Activated B cell treated with CpG ODN at 0.5 μM for 24 hours (primary cell): ENCODE data around the gene NOTCH3. TPM values are rescaled to one million over a fixed set of nuclear protein-coding genes. Genes with fewer than 3 reads are reported as not detected.

Experiments
- ATAC-seq: fragments of 200-7000 bp; cut with Tn5 transposase; one replicate; pipeline ENCODE4 v1.10.0; 2021; ENCODE audit warnings: low read depth, mild to moderate bottlenecking, moderate library complexity
- CTCF ChIA-PET: fragments of 350-600 bp; sonication (Branson Sonifier 250); formaldehyde crosslinking; loops from one replicate; lab custom pipeline; 2021; ENCODE audit warnings: antibody characterized with exemption; lab: Charles Lee
- POLR2A ChIA-PET: fragments of 350-600 bp; sonication (Branson Sonifier 250); formaldehyde crosslinking; loops from one replicate; lab custom pipeline; 2021; ENCODE audit warnings: antibody characterized with exemption; lab: Charles Lee
- DNase-seq: peaks from one replicate; pipeline ENCODE4 v3.0.0; 2022
- H3K27ac Mint-ChIP-seq: one replicate; pipeline ENCODE4 v1.8.0; 2020; ENCODE audit warnings: mixed read lengths
- H3K27me3 Mint-ChIP-seq: one replicate; pipeline ENCODE4 v1.8.0; 2021; ENCODE audit warnings: mixed read lengths
- H3K36me3 Mint-ChIP-seq: one replicate; pipeline ENCODE4 v1.8.0; 2021; ENCODE audit warnings: low read depth, mixed read lengths
- H3K4me1 Mint-ChIP-seq: one replicate; pipeline ENCODE4 v1.8.0; 2021; ENCODE audit warnings: mixed read lengths
- H3K4me3 Mint-ChIP-seq: one replicate; pipeline ENCODE4 v1.8.0; 2020; ENCODE audit warnings: mild to moderate bottlenecking, mixed read lengths
- H3K9me3 Mint-ChIP-seq: one replicate; pipeline ENCODE4 v1.8.0; 2020; ENCODE audit warnings: mixed read lengths
- CTCF ChIP-seq: fragments of 200-600 bp; IDR thresholded peaks from one replicate; pipeline ENCODE4 v1.8.0; 2022; ENCODE audit warnings: antibody characterized with exemption, mild to moderate bottlenecking
- intact Hi-C: fragments of 100-400 bp; cut with micrococcal nuclease; formaldehyde crosslinking; loops from one replicate; pipeline ENCODE4 v1.15.1; 2024
- total RNA-seq: library from RNA; stranded (reverse); gene quantifications from 2 replicates; pipeline ENCODE4 v1.2.3, GENCODE V29; 2022

NOTCH3 gene
- total RNA-seq, 1 donor from 2014 or later: not detected

GRCh38 chr19:15198951-15199660 is 1.7 kb downstream of the NOTCH3 start:
- H3K4me3 Mint-ChIP-seq: peak overlapping the region; percentile 64
- DNase-seq (no peak), ATAC-seq (no peak)
- H3K27me3 Mint-ChIP-seq: peaks cover 48% of the 10 kb centered on the region
- H3K36me3 Mint-ChIP-seq: no peaks in the 10 kb centered on the region
- intact Hi-C loops: loop anchor here (5.0 kb wide), 1 partner anchor 33 kb away; the partner anchor contains the start of gene EPHX3
- CTCF ChIA-PET: no interaction called here
- no peak for TF ChIP-seq CTCF
- no peaks in the 10 kb centered on the region for H3K9me3 Mint-ChIP-seq
- peaks cover 31% of the 10 kb centered on the region for H3K4me1 Mint-ChIP-seq
- H3K27ac Mint-ChIP-seq: no peak overlapping the region
- POLR2A ChIA-PET: interaction anchor here (0.7 kb wide), 1 partner anchor 135 kb away, joined by 3 read pairs; no protein-coding TSS in a partner anchor

- CTCF ChIA-PET: no interaction called here
- no peak overlapping the region for H3K4me3 Mint-ChIP-seq
Observed at GRCh38 chr19:15197942-15198341, 2.9 kb downstream of the NOTCH3 start.

GRCh38 chr19:15197275-15197941 is 3.4 kb downstream of the NOTCH3 start:
- no peak for ATAC-seq
- ChIA-PET POLR2A (no interaction called here), CTCF (no interaction called here)

More at GRCh38 chr19:15197942-15198341, 2.9 kb downstream of the NOTCH3 start:
- Mint-ChIP-seq H3K36me3 (no peaks in the 10 kb centered on the region), H3K4me1 (peaks cover 31% of the 10 kb centered on the region), H3K27ac (no peak overlapping the region), H3K9me3 (no peaks in the 10 kb centered on the region), H3K27me3 (peaks cover 48% of the 10 kb centered on the region)
- DNase-seq (no peak), ATAC-seq (no peak)
- intact Hi-C loops: loop anchor here (5.0 kb wide), 1 partner anchor 34 kb away; the partner anchor contains the start of gene EPHX3
- POLR2A ChIA-PET: no interaction called here
- no peak for TF ChIP-seq CTCF

GRCh38 chr19:15196360-15197005 is 4.3 kb downstream of the NOTCH3 start:
- Mint-ChIP-seq H3K9me3 (no peaks in the 10 kb centered on the region), H3K4me1 (peaks cover 31% of the 10 kb centered on the region), H3K27me3 (peaks cover 52% of the 10 kb centered on the region), H3K4me3 (no peak overlapping the region), H3K27ac (no peak overlapping the region), H3K36me3 (no peaks in the 10 kb centered on the region)
- no peak for ATAC-seq
- CTCF ChIA-PET: no interaction called here
- DNase-seq: no peak
- intact Hi-C loops: loop anchor here (5.0 kb wide), 1 partner anchor 36 kb away; the partner anchor contains the start of gene EPHX3
- no peak for TF ChIP-seq CTCF
- POLR2A ChIA-PET: no interaction called here

More at GRCh38 chr19:15197275-15197941, 3.4 kb downstream of the NOTCH3 start:
- DNase-seq: no peak
- Mint-ChIP-seq H3K27me3 (peaks cover 48% of the 10 kb centered on the region), H3K9me3 (no peaks in the 10 kb centered on the region), H3K4me3 (no peak overlapping the region), H3K4me1 (peaks cover 31% of the 10 kb centered on the region), H3K27ac (no peak overlapping the region), H3K36me3 (no peaks in the 10 kb centered on the region)
- intact Hi-C loops: loop anchor here (5.0 kb wide), 1 partner anchor 35 kb away; the partner anchor contains the start of gene EPHX3
- no peak for TF ChIP-seq CTCF
